Measurements from ENCODE around the gene HTRA3.

Gene HTRA3

DNA sequence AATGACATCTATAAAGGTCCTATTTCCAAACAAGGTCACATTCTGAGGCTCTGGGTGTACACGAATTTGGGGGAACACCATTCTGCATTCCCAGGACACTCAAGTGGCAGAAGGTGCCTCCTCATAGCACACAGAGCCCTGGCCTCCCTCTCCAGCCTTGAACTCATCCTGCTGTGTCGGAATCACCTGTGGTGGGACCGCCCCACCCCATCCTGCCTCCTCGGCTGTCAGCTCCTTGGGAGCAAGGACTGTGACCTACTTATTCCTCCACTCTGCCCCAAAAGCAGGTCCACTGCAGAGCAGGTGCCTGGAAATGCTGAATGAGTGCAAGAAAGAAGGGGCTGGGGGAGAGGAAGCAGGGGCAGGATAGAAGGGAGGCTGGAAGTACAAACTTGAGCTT is 33.5 kb downstream of the HTRA3 start:
- Histone ChIP-seq H3K27ac (peak overlapping the region in 1 of 21 experiments; percentile 38), H3K4me3 (no peak overlapping the region)

DNA sequence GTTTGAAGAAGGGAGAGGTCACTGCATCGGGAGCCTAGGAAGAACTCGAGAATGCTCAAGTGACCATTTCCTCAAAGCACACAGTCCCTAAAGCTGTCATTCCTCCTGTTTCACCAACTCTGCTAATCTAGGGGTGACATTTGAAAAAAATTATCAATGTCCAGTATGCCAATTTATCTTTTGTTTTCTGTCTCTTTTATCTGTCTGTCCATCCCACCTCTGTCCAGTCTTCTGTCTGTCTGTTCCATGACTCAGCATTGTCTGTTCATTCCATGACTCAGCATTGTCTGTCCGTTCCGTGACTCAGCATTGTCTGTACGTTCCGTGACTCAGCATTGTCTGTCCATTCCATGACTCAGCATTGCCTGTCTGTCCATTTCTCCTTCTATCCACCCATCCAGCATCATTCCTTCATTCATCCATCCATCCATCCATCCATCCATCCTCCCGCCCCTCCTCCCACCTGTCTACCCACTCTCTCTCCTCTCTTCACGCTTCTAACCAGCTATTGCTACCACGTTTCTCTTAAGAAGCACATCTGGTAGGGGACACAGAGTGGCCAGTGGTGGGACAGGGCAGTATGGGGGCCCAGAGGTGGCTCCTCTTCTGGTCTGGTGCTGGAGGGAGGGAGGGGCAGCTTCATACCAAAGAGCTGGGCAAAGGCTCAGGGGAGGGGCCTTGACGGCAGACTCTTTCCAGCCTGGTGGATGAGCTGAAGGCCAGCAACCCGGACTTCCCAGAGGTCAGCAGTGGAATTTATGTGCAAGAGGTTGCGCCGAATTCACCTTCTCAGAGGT is 34.1 kb downstream of the HTRA3 start:
- Histone ChIP-seq H3K27ac (peak overlapping the region in 2 of 21 experiments; percentile 21 to 53), H3K4me3 (no peak overlapping the region)

DNA sequence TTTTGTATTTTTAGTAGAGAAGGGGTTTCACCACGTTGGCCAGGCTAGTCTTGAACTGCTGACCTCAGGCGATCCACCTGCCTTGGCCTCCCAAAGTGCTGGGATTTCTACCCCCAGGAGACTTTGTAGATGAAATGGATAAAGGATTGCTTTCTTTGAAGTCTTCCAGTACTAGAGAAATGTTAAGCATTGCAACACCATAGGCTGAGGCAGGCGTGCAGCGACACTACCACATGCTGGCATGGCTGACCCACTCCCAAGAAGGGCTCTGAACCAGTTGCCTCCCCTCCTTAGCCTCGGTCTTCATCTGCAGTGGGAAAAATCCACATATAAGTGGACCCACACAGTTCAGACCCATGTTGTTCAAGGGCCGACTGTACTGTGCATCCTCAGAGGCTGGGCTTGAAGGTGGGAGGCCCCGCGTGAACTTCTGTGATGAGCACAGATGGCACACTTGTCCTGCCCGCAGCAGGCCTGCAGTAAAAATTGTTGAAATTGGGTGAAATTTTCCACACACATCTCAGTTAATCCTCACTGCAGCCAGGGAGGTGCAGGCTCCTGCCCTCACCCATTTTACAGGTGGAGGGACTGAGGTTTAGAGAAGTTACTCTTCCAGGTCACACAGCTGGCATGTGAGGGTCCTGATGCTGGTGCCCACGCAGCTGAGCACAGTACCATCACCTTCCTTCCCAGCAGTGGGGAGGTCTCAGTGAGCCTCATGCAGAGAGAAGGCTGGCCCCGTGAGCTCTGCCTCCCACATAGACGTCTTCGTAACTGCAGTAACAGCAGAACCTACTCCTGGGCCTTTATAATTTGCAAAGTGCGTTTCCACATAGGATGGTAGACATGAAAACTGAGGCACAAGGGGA is 35.5 kb downstream of the HTRA3 start:
- H3K4me3 ChIP-seq = no peak overlapping the region
- H3K27ac ChIP-seq = no peak overlapping the region

DNA sequence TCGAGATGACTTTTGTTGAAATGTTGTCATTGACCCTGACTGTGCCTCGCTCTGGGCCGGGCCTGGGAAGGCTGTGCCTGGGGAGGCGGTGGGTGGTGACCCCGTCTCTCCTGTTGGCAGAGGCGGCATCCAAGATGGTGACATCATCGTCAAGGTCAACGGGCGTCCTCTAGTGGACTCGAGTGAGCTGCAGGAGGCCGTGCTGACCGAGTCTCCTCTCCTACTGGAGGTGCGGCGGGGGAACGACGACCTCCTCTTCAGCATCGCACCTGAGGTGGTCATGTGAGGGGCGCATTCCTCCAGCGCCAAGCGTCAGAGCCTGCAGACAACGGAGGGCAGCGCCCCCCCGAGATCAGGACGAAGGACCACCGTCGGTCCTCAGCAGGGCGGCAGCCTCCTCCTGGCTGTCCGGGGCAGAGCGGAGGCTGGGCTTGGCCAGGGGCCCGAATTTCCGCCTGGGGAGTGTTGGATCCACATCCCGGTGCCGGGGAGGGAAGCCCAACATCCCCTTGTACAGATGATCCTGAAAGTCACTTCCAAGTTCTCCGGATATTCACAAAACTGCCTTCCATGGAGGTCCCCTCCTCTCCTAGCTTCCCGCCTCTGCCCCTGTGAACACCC is 36.4 kb downstream of the HTRA3 start:
- H3K27ac ChIP-seq = no peak overlapping the region
- H3K4me3 ChIP-seq = no peak overlapping the region

DNA sequence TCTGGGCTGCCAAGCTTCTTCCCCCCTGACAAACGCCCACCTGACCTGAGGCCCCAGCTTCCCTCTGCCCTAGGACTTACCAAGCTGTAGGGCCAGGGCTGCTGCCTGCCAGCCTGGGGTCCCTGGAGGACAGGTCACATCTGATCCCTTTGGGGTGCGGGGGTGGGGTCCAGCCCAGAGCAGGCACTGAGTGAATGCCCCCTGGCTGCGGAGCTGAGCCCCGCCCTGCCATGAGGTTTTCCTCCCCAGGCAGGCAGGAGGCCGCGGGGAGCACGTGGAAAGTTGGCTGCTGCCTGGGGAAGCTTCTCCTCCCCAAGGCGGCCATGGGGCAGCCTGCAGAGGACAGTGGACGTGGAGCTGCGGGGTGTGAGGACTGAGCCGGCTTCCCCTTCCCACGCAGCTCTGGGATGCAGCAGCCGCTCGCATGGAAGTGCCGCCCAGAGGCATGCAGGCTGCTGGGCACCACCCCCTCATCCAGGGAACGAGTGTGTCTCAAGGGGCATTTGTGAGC is 37.0 kb downstream of the HTRA3 start:
- Histone ChIP-seq H3K4me3 (no peak overlapping the region), H3K27ac (no peak overlapping the region)

DNA sequence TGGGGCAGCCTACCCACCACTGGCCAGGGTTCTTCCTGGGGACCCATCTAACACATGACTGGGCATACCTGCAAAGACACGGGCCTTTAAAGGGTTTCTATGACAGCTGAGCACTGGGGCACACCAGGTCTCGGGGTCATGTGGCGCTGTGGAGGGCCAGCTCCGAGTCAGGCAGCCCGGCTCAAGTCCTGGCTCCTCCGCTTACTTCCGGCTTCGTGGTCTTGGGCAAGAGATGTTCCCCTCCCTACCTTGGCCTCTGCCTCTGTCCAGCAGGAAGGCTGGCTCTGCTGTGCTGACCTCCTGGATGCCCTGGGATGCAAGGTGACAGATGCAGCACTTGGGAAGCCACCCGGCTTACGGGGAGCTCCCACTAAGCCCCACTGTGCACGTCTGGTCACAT is 37.6 kb downstream of the HTRA3 start:
- Histone ChIP-seq H3K27ac (no peak overlapping the region), H3K4me3 (no peak overlapping the region)

DNA sequence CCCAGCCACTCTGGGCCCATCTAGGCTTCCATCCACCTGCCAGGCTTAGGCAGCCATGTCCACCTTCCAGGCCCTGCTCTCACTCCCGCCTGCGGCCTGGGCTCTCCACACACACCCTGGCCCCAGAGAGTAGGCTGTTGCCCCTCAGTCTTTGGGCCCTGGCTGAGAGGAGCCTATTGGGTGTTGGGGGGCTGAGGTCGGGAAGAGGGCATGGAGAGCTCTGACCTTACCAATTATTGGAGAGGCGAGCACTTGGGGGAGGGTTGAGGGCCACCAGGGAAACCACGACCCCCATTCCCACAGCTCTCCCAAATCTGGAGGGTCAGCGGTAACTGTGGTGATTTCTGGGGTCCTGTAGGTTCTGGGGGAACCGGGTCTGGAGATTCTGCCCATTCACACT is 38.2 kb downstream of the HTRA3 start:
- no peak overlapping the region for H3K4me3 ChIP-seq

DNA sequence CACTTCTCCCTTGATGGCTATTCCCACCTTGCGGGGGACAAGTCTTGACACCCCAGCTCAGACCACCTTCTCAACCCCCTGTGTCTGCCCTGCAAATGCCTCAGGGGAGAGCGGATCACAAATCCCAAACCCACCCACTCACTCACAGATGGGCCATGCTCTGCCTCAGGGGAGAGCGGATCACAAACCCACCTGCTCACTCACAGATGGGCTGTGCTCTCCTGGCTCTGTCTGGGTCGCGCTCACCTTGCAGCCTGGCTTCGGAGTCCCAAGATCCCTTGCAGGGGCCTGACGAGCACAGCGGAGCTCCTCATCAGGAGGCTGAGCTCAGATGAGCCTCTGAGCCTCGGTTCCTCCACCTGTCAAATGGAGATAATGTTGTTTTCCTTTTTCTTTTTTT is 38.6 kb downstream of the HTRA3 start:
- H3K27ac ChIP-seq = no peak overlapping the region
- H3K4me3 ChIP-seq = no peak overlapping the region

More for the DNA sequence above, 38.2 kb downstream of the HTRA3 start:
- no peak overlapping the region for H3K27ac ChIP-seq

DNA sequence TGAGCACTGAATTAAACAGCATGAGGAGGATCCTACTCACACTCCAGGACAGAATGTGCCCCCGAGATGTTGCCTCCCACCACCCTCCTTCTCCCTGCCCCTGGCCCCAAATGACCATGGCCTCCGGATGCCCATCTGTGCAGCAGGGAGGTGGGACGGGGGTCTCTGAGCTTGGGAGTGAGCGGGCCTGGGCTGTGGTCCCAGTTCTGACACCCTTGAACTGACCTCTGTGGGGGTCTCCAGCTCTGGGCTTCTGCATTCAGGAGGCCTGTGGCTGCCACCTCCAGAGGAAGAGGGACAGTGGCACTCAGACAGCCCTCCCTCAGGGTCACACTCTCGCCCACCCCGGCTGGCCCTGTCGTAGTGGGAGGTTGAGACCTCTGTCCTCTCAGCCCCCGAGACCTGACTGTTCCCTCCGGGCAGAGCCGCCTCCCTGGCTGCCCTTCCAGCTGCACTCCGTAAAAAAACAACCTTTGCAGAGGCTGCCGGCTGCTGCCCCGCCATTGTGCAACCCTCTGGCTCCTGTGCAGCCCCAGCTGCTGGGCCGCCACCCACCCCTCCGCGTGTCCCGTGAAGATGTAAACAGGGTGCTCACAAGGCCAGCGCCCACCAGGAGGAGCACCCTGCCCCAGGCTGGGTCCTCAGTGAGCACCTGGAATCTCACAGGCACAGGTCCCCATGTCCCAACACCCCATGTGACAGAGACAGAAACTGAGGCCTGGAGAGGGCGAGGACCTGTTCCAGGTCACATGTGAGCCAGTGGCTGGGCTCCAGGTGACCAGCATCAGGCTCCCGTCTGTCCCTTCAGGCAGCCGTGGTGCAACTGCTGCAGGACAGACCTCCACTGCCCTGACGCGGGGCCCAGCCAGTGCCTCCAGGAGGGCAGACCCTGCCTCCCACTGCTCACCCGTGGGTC is 39.6 kb downstream of the HTRA3 start:
- Histone ChIP-seq H3K27ac (no peak overlapping the region), H3K4me3 (no peak overlapping the region)

DNA sequence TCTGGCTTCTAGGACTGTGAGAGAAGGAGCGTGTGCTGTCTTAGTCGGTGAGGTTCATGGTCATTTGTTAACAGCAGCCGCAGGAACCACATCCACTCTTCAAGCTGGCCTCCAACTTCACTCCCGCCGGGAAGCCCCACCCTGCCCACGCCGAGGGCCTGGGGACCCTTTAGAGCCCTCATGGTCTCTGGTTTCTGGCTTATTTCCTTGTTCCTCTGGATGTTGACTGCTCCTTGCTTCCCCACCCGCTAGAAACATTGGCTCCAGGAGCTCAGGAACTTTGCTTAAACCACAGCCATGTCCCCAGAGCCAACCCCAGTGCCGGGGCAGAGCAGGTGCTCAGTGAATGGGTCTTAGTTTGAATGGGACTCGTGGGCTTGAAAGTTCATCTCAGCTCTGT is 40.8 kb downstream of the HTRA3 start:
- Histone ChIP-seq H3K27ac (no peak overlapping the region), H3K4me3 (no peak overlapping the region)

DNA sequence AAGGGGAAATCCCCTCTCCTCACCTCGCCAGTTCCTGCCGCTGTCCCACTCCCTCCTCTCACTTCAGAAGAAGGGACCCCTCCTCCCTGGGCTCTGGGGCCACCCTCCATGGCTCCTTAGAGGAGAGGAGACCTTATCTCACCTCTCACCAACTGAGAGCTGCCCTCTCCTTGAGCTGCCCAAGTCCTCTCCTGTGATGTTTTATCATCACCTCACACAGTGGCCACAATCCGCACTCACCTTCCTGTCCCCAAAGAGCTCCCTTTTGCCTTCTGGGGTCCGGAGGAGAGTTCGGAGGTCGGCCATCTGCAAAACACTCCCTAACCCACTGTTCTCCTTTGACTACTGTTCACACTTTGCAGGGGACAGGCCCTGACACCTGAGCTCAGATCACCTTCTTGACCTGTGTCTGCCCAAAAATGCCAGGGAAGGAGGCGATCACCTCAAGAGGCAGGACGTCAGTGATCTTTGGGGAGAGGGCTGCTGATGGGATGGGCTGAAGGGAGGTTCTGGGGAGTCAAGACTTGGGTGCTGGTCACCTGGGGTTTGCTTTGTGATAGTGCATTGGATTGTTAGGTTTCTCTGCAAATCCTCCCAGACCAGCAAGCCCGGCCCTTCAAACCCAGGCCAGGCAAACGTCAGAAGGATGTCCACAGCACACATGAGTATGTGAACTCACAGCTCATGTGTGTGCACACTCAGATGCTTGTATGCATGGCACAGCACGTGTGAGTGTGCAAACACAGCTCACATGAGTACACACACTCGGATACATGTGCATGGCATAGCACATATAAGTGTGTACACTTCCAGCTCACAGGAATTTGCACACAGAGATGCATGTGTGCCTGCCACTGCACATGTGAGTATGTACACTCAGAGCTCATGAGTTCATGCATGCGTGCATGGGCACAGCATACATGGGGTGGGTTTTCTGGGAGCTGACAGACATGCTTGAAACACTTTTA is 41.8 kb downstream of the HTRA3 start:
- no peak overlapping the region for H3K27ac ChIP-seq
- no peak overlapping the region for H3K4me3 ChIP-seq

DNA sequence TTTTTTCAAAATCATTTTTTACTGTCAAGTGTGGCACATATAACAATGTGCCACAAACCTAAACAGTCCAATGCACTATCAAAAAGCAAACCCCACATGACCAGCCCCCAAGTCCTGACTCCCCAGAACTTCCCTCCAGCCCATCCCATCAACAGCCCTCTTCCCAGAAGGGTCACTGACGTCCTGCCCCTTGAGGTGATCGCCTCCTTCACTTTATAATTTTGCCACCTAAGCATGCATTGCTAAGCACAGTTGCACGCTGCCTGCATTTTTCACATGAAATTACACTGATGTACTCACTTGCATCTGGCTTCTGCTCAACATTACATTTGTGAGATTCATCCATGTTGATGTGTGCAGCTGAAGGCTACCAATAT is 42.5 kb downstream of the HTRA3 start:
- H3K4me3 ChIP-seq = no peak overlapping the region
- no peak overlapping the region for H3K27ac ChIP-seq

DNA sequence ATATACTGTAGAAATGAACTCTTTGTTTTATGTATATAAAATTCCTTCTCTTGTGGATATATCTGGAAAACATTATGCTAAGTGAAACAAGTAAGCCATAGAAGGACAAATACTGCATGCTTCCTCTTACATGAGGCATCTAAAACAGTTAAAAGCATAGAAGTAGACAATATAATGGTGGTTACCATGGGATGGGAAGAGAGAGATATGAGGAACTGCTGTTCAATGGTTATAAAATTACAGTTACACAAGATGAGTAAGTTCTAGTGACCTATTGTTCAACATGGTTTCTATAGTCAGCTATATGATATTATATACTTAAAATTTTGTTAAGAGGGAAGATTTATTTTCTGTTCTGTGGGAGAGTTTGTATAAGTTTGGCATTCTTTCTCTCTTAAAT is 43.4 kb downstream of the HTRA3 start:
- H3K4me3 ChIP-seq = no peak overlapping the region
- no peak overlapping the region for H3K27ac ChIP-seq

DNA sequence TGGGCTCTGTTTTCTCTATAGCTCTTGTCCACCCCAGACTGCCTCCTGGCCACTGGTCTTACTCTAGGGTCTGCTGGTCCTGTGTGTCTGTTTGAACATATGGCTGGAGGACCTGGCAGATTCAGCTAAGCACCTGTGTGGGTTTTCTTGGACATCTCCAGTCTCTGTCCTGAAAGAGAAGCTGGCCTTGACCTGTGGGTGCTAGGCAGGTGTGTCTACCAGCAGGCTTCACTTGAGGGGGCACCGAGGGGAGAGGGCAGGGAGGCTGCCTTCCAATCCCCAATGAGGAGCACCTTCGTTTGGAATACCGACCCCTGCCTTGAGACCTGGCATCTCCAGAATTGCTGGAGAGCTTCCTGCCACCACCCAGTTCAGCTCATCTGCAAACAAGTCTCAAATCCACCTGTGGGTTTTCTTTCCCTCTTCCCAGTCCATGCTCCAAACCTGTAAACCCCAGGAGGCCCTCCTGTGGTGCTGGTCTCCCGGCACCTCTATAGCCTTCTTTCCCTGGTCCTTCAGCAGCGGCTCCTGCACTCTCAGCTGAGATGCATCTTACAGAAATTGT is 45.2 kb downstream of the HTRA3 start:
- no peak overlapping the region for H3K27ac ChIP-seq
- no peak overlapping the region for H3K4me3 ChIP-seq

DNA sequence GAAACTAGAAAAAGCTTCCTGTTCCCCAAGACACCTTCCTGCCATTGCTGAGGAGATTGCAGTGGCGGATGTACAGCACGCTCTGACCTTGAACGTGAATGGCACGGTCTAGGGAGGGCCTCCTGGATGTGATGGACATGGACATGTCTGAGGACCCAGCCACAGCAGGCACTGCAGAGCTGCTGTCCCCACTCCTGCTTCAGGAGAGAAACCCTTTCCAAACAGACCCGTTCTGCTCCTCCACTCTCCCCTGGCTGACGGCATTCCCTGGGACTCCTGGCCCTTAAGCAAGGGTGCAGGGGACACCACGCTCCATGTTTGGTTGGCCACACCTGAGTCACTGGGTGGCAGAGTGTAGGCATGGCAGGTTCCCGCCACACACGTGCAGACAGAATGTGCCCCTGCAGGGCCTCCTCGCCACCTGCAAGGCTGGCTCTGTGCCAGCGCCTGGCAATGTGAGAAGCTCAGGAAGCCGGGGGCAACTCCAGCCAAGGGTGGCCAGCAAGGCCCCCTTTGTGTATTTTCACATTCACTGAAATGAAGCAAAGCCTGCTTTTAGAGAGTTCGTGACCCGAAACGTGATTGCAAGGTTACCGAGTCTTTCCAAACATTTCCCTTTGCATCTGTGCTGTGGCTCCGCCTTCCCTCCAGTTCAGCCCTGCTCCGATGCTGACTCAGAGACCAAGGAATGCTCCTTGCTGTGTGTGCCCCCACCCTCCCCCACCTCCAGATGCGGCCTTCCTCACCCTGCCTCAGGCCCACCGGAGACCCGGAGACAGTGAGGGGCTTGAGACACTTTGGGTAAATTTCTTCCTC is 46.1 kb downstream of the HTRA3 start:
- no peak overlapping the region for H3K4me3 ChIP-seq
- H3K27ac ChIP-seq = no peak overlapping the region

DNA sequence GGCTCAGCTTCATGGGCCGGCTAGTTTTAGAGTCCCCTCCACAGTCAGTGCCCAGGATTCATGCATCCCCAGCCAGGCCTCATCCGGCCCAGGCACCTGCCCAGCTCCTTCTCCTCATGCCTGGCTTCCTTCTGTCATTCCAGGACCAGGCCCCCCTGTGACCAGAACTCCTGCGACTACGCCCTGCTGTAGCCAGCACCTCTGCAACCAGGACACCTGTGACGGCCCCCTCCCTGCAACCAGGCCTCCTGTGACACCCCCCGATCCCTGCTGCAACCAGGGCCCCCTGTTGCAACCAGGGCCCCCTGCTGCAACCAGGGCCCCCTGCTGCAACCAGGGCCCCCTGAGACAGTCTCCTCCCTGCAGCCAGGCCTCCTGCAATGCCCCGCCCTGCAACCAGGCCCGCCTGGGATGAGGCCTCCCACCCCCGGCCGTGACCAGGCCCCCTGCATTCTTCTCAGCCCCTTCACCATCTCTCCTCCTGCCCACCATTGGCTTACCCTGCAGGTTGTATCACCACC is 46.8 kb downstream of the HTRA3 start:
- no peak overlapping the region for H3K27ac ChIP-seq
- no peak overlapping the region for H3K4me3 ChIP-seq

DNA sequence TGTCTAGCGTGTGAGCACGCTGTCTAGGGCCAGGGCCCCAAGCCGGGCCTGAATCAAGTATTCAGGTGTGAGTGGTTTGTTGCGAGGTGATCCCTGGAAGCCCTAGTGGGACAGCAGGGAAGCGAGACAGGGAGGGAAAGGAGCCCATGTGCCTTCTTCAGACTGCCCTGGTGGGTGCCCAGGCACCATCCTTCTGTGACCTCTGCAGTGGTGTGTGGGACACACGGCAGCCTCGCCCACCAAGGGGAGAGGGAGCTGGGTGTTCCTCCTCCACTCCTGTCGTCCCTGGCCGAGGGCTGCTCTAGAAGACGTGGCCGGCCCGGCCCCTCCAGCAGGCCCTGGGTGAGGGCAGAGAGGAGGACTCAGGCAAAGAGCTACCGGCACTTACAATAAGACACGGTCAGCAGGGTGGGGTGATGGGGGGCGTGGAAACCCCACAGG is 47.4 kb downstream of the HTRA3 start:
- Histone ChIP-seq H3K27ac (no peak overlapping the region), H3K4me3 (no peak overlapping the region)

Data from skin epidermis (tissue), 12 donors.